ENCODE results near the gene STK32C. TPM values are rescaled to one million over a fixed set of nuclear protein-coding genes. Genes with fewer than 3 reads are reported as not detected.

Gene STK32C
- total and polyA plus RNA-seq, 2 experiments from 2014 or later = 8.8 to 9.8 TPM

DNA sequence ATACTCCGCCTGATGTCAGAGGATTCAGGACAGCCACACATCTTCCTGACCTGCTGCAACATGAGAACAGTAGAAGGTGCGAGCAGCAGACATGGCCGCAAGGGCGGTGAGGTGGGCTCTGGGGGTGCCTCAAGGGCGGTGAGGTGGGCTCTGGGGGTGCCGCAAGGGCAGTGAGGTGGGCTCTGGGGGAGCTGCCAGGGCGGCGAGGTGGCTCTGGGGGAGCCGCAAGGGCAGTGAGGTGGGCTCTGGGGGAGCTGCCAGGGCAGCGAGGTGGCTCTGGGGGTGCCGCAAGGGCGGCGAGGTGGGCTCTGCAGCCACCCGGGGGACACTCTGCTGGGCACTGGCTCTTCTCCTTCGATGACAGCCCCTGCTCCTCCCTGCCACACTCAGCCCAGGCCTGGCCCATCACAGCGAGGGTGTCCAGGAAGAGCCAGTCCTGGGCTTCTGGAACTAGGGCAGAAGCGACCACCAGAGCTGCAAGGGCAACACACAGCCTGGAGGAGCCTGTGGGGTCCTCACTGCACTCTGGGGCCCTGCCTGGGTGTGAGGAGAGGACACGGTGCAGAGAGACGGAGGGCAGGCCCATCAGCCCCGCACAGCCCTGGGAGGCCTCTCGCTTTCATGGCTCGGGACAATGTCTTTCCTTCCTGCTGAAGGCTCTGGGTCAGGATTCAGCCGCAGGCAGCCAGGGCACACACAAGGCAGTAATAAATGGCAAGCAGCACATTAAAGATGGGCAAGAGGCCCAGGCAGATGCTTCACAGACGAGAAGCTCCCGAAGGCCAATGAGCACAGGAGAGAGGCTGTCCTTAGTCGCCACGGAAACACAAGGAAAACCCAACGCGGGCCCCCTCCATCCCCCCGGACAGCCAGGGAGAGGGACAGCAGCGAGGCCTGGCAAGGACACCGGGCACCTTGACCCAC is 42.5 kb downstream of the STK32C start:
- Histone ChIP-seq H3K4me2 (ENCODE audit: unreplicated experiment) (no peak overlapping the region), H3K4me1 (ENCODE audit: insufficient read depth) (no peaks in the 10 kb centered on the region; the same call in 1 of the 2 replicates), H4K20me1 (ENCODE audit: insufficient read depth) (no peaks in the 10 kb centered on the region), H3K9me2 (ENCODE audit: insufficient read depth) (no peaks in the 10 kb centered on the region), H3F3A (ENCODE audit: insufficient read depth) (no peaks in the 10 kb centered on the region), H2AFZ (no peak overlapping the region), H3K27ac (no peak overlapping the region), H3K4me3 (no peak overlapping the region), H3K9ac (no peak overlapping the region), H3K36me3 (ENCODE audit: low read depth) (no peaks in the 10 kb centered on the region), H3K27me3 (replicated peaks; ENCODE audit: insufficient read depth) (no peaks in the 10 kb centered on the region), H3K9me3 (ENCODE audit: low read depth) (no peaks in the 10 kb centered on the region), H3K79me2 (ENCODE audit: insufficient read depth) (no peaks in the 10 kb centered on the region)
- DNase-seq = peak; percentile 66
- WGBS, 2 experiments (ENCODE audit: low coverage in 1 of 2, low lambda C conversion rate in 2 of 2, missing lambda C conversion rate in 2 of 2) = 44 to 45% methylated on average over 24 to 31 of the region's 32 CpGs
- in situ Hi-C loops (cut with MboI) = no loop called here
- no peak for TF ChIP-seq EZH2phosphoT487 (IDR thresholded peaks at IDR 0.05; ENCODE audit: insufficient read depth, low read depth)
- no peak for TF ChIP-seq EZH2 (IDR thresholded peaks at IDR 0.05; ENCODE audit: insufficient read depth, poor library complexity, severe bottlenecking)

- H3K9ac ChIP-seq = no peak overlapping the region
- TF ChIP-seq EZH2phosphoT487 (IDR thresholded peaks at IDR 0.05; ENCODE audit: insufficient read depth, low read depth) (no peak), EZH2 (IDR thresholded peaks at IDR 0.05; ENCODE audit: insufficient read depth, poor library complexity, severe bottlenecking) (no peak)
- in situ Hi-C loops (cut with MboI) = no loop called here
- no peaks in the 10 kb centered on the region for H3K27me3 ChIP-seq (replicated peaks; ENCODE audit: insufficient read depth)
- no peak overlapping the region for H3K27ac ChIP-seq
- no peaks in the 10 kb centered on the region for H3K9me2 ChIP-seq (ENCODE audit: insufficient read depth)
- H3K79me2 ChIP-seq (ENCODE audit: insufficient read depth) = no peaks in the 10 kb centered on the region
- H3K9me3 ChIP-seq (ENCODE audit: low read depth) = no peaks in the 10 kb centered on the region
- no peak overlapping the region for H3K4me3 ChIP-seq
- no peaks in the 10 kb centered on the region for H4K20me1 ChIP-seq (ENCODE audit: insufficient read depth)
- H3K4me2 ChIP-seq (ENCODE audit: unreplicated experiment) = no peak overlapping the region
- H3K36me3 ChIP-seq (ENCODE audit: low read depth) = no peaks in the 10 kb centered on the region
- H3F3A ChIP-seq (ENCODE audit: insufficient read depth) = no peaks in the 10 kb centered on the region
- WGBS, 2 experiments (ENCODE audit: low coverage in 1 of 2, low lambda C conversion rate in 2 of 2, missing lambda C conversion rate in 2 of 2) = 72 to 75% methylated on average over 15 to 16 of the region's 16 CpGs
- DNase-seq = no peak
- no peaks in the 10 kb centered on the region; the same call in 1 of the 2 replicates for H3K4me1 ChIP-seq (ENCODE audit: insufficient read depth)
- no peak overlapping the region for H2AFZ ChIP-seq
These were observed 43.3 kb downstream of the STK32C start for GRCh38 chr10:132264306-132264950.

- no peak for DNase-seq
- Histone ChIP-seq H3K9me2 (ENCODE audit: insufficient read depth) (no peaks in the 10 kb centered on the region), H3K9me3 (ENCODE audit: low read depth) (no peaks in the 10 kb centered on the region), H3K9ac (no peak overlapping the region), H3K4me1 (ENCODE audit: insufficient read depth) (no peaks in the 10 kb centered on the region; the same call in 1 of the 2 replicates), H3K4me2 (ENCODE audit: unreplicated experiment) (no peak overlapping the region), H3K27ac (no peak overlapping the region), H3K4me3 (no peak overlapping the region), H3K79me2 (ENCODE audit: insufficient read depth) (no peaks in the 10 kb centered on the region), H2AFZ (no peak overlapping the region), H3K27me3 (replicated peaks; ENCODE audit: insufficient read depth) (no peaks in the 10 kb centered on the region), H3F3A (ENCODE audit: insufficient read depth) (no peaks in the 10 kb centered on the region), H3K36me3 (ENCODE audit: low read depth) (no peaks in the 10 kb centered on the region), H4K20me1 (ENCODE audit: insufficient read depth) (no peaks in the 10 kb centered on the region)
- 86 to 88% methylated on average over 9 of the region's 9 CpGs for WGBS, 2 experiments (ENCODE audit: low coverage in 1 of 2, low lambda C conversion rate in 2 of 2, missing lambda C conversion rate in 2 of 2)
- in situ Hi-C loops (cut with MboI) = no loop called here
- TF ChIP-seq EZH2phosphoT487 (IDR thresholded peaks at IDR 0.05; ENCODE audit: insufficient read depth, low read depth) (no peak), EZH2 (IDR thresholded peaks at IDR 0.05; ENCODE audit: insufficient read depth, poor library complexity, severe bottlenecking) (no peak)
These were observed 43.9 kb downstream of the STK32C start for GRCh38 chr10:132263866-132264265.

- H3K79me2 ChIP-seq (ENCODE audit: insufficient read depth) = no peaks in the 10 kb centered on the region
- in situ Hi-C loops (cut with MboI) = no loop called here
- peaks cover 5% of the 10 kb centered on the region; the same call in 1 of the 2 replicates for H3K4me1 ChIP-seq (ENCODE audit: insufficient read depth)
- H3K27me3 ChIP-seq (replicated peaks; ENCODE audit: insufficient read depth) = no peaks in the 10 kb centered on the region
- H3K9me2 ChIP-seq (ENCODE audit: insufficient read depth) = no peaks in the 10 kb centered on the region
- H3K36me3 ChIP-seq (ENCODE audit: low read depth) = no peaks in the 10 kb centered on the region
- no peaks in the 10 kb centered on the region for H4K20me1 ChIP-seq (ENCODE audit: insufficient read depth)
- H3K4me3 ChIP-seq = no peak overlapping the region
- H3F3A ChIP-seq (ENCODE audit: insufficient read depth) = no peaks in the 10 kb centered on the region
- no peak overlapping the region for H3K4me2 ChIP-seq (ENCODE audit: unreplicated experiment)
- H3K9me3 ChIP-seq (ENCODE audit: low read depth) = no peaks in the 10 kb centered on the region
- no peak overlapping the region for H3K9ac ChIP-seq
- whole genome bisulfite sequencing, 2 experiments (ENCODE audit: low coverage in 1 of 2, low lambda C conversion rate in 2 of 2, missing lambda C conversion rate in 2 of 2) = 90 to 95% methylated on average over 21 to 22 of the region's 27 CpGs
- H2AFZ ChIP-seq = no peak overlapping the region
- DNase-seq = no peak
- H3K27ac ChIP-seq = no peak overlapping the region
- no peak for TF ChIP-seq EZH2 (IDR thresholded peaks at IDR 0.05; ENCODE audit: insufficient read depth, poor library complexity, severe bottlenecking)
- no peak for TF ChIP-seq EZH2phosphoT487 (IDR thresholded peaks at IDR 0.05; ENCODE audit: insufficient read depth, low read depth)
These were observed 47.9 kb downstream of the STK32C start for GRCh38 chr10:132259702-132260482.

Data from GM23248 (cell line).